Mesenchymal stem cell (in vitro differentiated cells and primary cell): ENCODE data around the gene FRMD4B.
A peak's percentile ranks its signal among the peaks of the same experiment; 100 is the strongest.

Experiments
- DNase-seq: peaks from one replicate; pipeline ENCODE4 v3.0.0-alpha.2; 2013
- H2AFZ ChIP-seq: one replicate; pipeline ENCODE4 v1.6.1; 2013; ENCODE audit warnings: low read depth, mild to moderate bottlenecking, control low read depth, inconsistent platforms, low read length, moderate library complexity
- H2AK5ac ChIP-seq: 2 replicates; pipeline ENCODE4 v1.6.1; 2013; ENCODE audit warnings: low read length, moderate library complexity, mild to moderate bottlenecking, inconsistent platforms; ENCODE audit not compliant: severe bottlenecking
- H2BK120ac ChIP-seq: one replicate; pipeline ENCODE4 v1.6.1; 2013; ENCODE audit warnings: low read depth, mild to moderate bottlenecking, inconsistent platforms, low read length, moderate library complexity
- H2BK12ac ChIP-seq, 2 experiments: one replicate each; pipeline ENCODE4 v1.6.1; 2013; ENCODE audit warnings: inconsistent platforms in 2 of 2, low read length in 2 of 2, mild to moderate bottlenecking in 2 of 2, moderate library complexity in 2 of 2, control low read depth in 1 of 2
- H2BK15ac ChIP-seq: one replicate; pipeline ENCODE4 v1.6.1; 2013; ENCODE audit warnings: mild to moderate bottlenecking, low read depth, inconsistent platforms; ENCODE audit not compliant: poor library complexity, severe bottlenecking
- H2BK5ac ChIP-seq: 2 replicates; pipeline ENCODE4 v1.6.1; 2013; ENCODE audit warnings: low read depth, mild to moderate bottlenecking, low read length, control low read depth, inconsistent platforms; ENCODE audit not compliant: poor library complexity, severe bottlenecking
- H3K14ac ChIP-seq, 2 experiments: one replicate each; pipeline ENCODE4 v1.6.1; 2013; ENCODE audit warnings: inconsistent platforms in 2 of 2, low read length in 2 of 2, control low read depth in 1 of 2, mild to moderate bottlenecking in 1 of 2, moderate library complexity in 1 of 2
- H3K18ac ChIP-seq, 2 experiments: one replicate each; pipeline ENCODE4 v1.6.1; 2013; ENCODE audit warnings: inconsistent platforms in 2 of 2, low read length in 2 of 2, control low read depth in 1 of 2, low read depth in 1 of 2, mild to moderate bottlenecking in 1 of 2
- H3K23ac ChIP-seq, 2 experiments: one replicate each; pipeline ENCODE4 v1.6.1; 2013; ENCODE audit warnings: inconsistent platforms in 2 of 2, low read length in 2 of 2, mild to moderate bottlenecking in 2 of 2, moderate library complexity in 2 of 2, control low read depth in 1 of 2
- H3K27ac ChIP-seq: 2 replicates; pipeline ENCODE4 v1.5.1; 2013; ENCODE audit warnings: mild to moderate bottlenecking, moderate library complexity, low read length, control low read depth, inconsistent platforms; ENCODE audit not compliant: poor library complexity, severe bottlenecking
- H3K27me3 ChIP-seq, 2 experiments: 2 replicates each; pipeline versions ENCODE4 v1.6.1 to v1.7.0; 2013; ENCODE audit warnings: low read length in 2 of 2, mild to moderate bottlenecking in 2 of 2, moderate library complexity in 2 of 2, control low read depth in 1 of 2, inconsistent platforms in 1 of 2; ENCODE audit not compliant: control insufficient read depth in 1 of 2, insufficient read depth in 1 of 2
- H3K36me3 ChIP-seq, 2 experiments: 2 replicates each; pipeline versions ENCODE4 v1.6.1 to v1.7.0; 2013; ENCODE audit warnings: low read length in 2 of 2, control low read depth in 1 of 2, inconsistent platforms in 1 of 2, low read depth in 1 of 2, mild to moderate bottlenecking in 1 of 2; ENCODE audit not compliant: insufficient read depth in 2 of 2, control insufficient read depth in 1 of 2
- H3K4ac ChIP-seq, 2 experiments: one replicate each; pipeline ENCODE4 v1.6.1; 2013; ENCODE audit warnings: inconsistent platforms in 2 of 2, low read length in 2 of 2, mild to moderate bottlenecking in 2 of 2, moderate library complexity in 2 of 2, control low read depth in 1 of 2, low read depth in 1 of 2
- H3K4me1 ChIP-seq: 2 replicates; pipeline ENCODE4 v1.6.1; 2013; ENCODE audit warnings: low read depth, low read length, control low read depth; ENCODE audit not compliant: control insufficient read depth, insufficient read depth
- H3K4me2 ChIP-seq: 2 replicates; pipeline ENCODE4 v1.6.1; 2013; ENCODE audit warnings: low read length, mild to moderate bottlenecking, inconsistent platforms; ENCODE audit not compliant: poor library complexity, severe bottlenecking
- H3K4me3 ChIP-seq, 2 experiments: 2 replicates each; pipeline versions ENCODE4 v1.5.1 to v1.7.0; 2013; ENCODE audit warnings: low read length in 2 of 2, mild to moderate bottlenecking in 2 of 2, control low read depth in 1 of 2, low read depth in 1 of 2; ENCODE audit not compliant: insufficient read depth in 1 of 2
- H3K79me1 ChIP-seq: replicated peaks from 2 replicates; pipeline ENCODE4 v1.6.1; 2013; ENCODE audit warnings: mild to moderate bottlenecking, control low read depth, low read length, inconsistent platforms; ENCODE audit not compliant: poor library complexity, severe bottlenecking
- H3K9ac ChIP-seq: 2 replicates; pipeline ENCODE4 v1.7.0; 2013; ENCODE audit warnings: mild to moderate bottlenecking, low read length, moderate library complexity
- H3K9me3 ChIP-seq: 2 replicates; pipeline ENCODE4 v1.7.0; 2013; ENCODE audit warnings: mild to moderate bottlenecking, low read length; ENCODE audit not compliant: control insufficient read depth
- H4K8ac ChIP-seq: one replicate; pipeline ENCODE4 v1.6.1; 2013; ENCODE audit warnings: inconsistent platforms, mild to moderate bottlenecking, low read length, moderate library complexity
- H4K91ac ChIP-seq: one replicate; pipeline ENCODE4 v1.6.1; 2013; ENCODE audit warnings: mild to moderate bottlenecking, low read length, inconsistent platforms
- WGBS: methylation state at CpG from one replicate; pipeline ENCODE4 v1.1.7; 2013; ENCODE audit warnings: mixed read lengths; 5-methylcytosine and 5-hydroxymethylcytosine counted together

The FRMD4B gene

GRCh38 chr3:69162308-69162980, 223.4 kb downstream of the FRMD4B start:
- H3K18ac ChIP-seq = peak overlapping the region in 1 of 2 experiments; percentile 24
- no peaks in the 10 kb centered on the region for H3K36me3 ChIP-seq
- H2BK5ac ChIP-seq = no peak overlapping the region
- H2BK12ac ChIP-seq = peak overlapping the region in 1 of 2 experiments; percentile 78
- no peak overlapping the region for H4K8ac ChIP-seq
- no peak overlapping the region for H3K14ac ChIP-seq
- no peak overlapping the region for H2AFZ ChIP-seq
- no peak overlapping the region for H3K4me3 ChIP-seq
- no peak overlapping the region for H3K9ac ChIP-seq
- no peaks in the 10 kb centered on the region for H3K9me3 ChIP-seq
- no peaks in the 10 kb centered on the region for H3K27me3 ChIP-seq
- H3K79me1 ChIP-seq = no peaks in the 10 kb centered on the region
- H3K4me2 ChIP-seq = no peak overlapping the region
- H3K23ac ChIP-seq = no peak overlapping the region
- H4K91ac ChIP-seq = no peak overlapping the region
- H2BK15ac ChIP-seq = no peak overlapping the region
- no peak overlapping the region for H3K27ac ChIP-seq
- WGBS = 85% methylated on average over 2 of the region's 2 CpGs
- no peaks in the 10 kb centered on the region for H3K4me1 ChIP-seq
- no peak for DNase-seq
- H3K4ac ChIP-seq = peak overlapping the region in 1 of 2 experiments; percentile 75
- H2AK5ac ChIP-seq = no peak overlapping the region
- peak overlapping the region; percentile 19 for H2BK120ac ChIP-seq

- no peak overlapping the region for H2AFZ ChIP-seq
- no peak overlapping the region for H4K8ac ChIP-seq
- H2BK5ac ChIP-seq = no peak overlapping the region
- no peaks in the 10 kb centered on the region for H3K79me1 ChIP-seq
- H3K18ac ChIP-seq = no peak overlapping the region
- H3K4ac ChIP-seq = no peak overlapping the region
- H3K23ac ChIP-seq = no peak overlapping the region
- H3K4me2 ChIP-seq = no peak overlapping the region
- WGBS = 39% methylated on average over 5 of the region's 5 CpGs
- DNase-seq = peak; percentile 57
- no peaks in the 10 kb centered on the region for H3K4me1 ChIP-seq
- H2BK120ac ChIP-seq = no peak overlapping the region
- no peak overlapping the region for H2AK5ac ChIP-seq
- H4K91ac ChIP-seq = no peak overlapping the region
- no peak overlapping the region for H3K4me3 ChIP-seq
- no peak overlapping the region for H2BK12ac ChIP-seq
- H3K36me3 ChIP-seq = no peaks in the 10 kb centered on the region
- H3K27ac ChIP-seq = no peak overlapping the region
- no peak overlapping the region for H3K9ac ChIP-seq
- H3K9me3 ChIP-seq = no peaks in the 10 kb centered on the region
- no peak overlapping the region for H3K14ac ChIP-seq
- no peak overlapping the region for H2BK15ac ChIP-seq
- H3K27me3 ChIP-seq = peaks cover 0 to 3% of the 10 kb centered on the region in 2 experiments
Observed at GRCh38 chr3:69161587-69162307, 224.1 kb downstream of the FRMD4B start.

- Histone ChIP-seq H2AK5ac (no peak overlapping the region), H2BK5ac (no peak overlapping the region), H3K14ac (no peak overlapping the region), H3K27ac (no peak overlapping the region), H4K91ac (no peak overlapping the region), H3K23ac (no peak overlapping the region), H3K9ac (no peak overlapping the region), H2AFZ (no peak overlapping the region), H3K18ac (no peak overlapping the region), H3K4me1 (no peaks in the 10 kb centered on the region), H3K36me3 (no peaks in the 10 kb centered on the region), H3K79me1 (no peaks in the 10 kb centered on the region), H3K9me3 (no peaks in the 10 kb centered on the region), H3K27me3 (peaks cover 1 to 3% of the 10 kb centered on the region in 2 experiments), H3K4me2 (no peak overlapping the region), H2BK120ac (no peak overlapping the region), H4K8ac (no peak overlapping the region), H3K4me3 (no peak overlapping the region), H2BK15ac (no peak overlapping the region), H2BK12ac (no peak overlapping the region), H3K4ac (no peak overlapping the region)
- DNase-seq = no peak
- WGBS = 80% methylated on average over 1 of the region's 4 CpGs
Observed at GRCh38 chr3:69160525-69160924, 225.4 kb downstream of the FRMD4B start.

- H3K4me3 ChIP-seq = no peak overlapping the region
- H2BK120ac ChIP-seq = no peak overlapping the region
- no peaks in the 10 kb centered on the region for H3K36me3 ChIP-seq
- no peaks in the 10 kb centered on the region for H3K4me1 ChIP-seq
- H4K8ac ChIP-seq = no peak overlapping the region
- no peak overlapping the region for H3K4ac ChIP-seq
- no peak overlapping the region for H2BK5ac ChIP-seq
- H2AK5ac ChIP-seq = no peak overlapping the region
- 100% methylated on average over 2 of the region's 2 CpGs for WGBS
- no peak overlapping the region for H3K4me2 ChIP-seq
- no peak overlapping the region for H3K18ac ChIP-seq
- DNase-seq = no peak
- no peaks in the 10 kb centered on the region for H3K9me3 ChIP-seq
- H3K27ac ChIP-seq = no peak overlapping the region
- H3K27me3 ChIP-seq = peaks cover 3 to 5% of the 10 kb centered on the region in 2 experiments
- no peak overlapping the region for H2AFZ ChIP-seq
- no peak overlapping the region for H2BK15ac ChIP-seq
- H3K79me1 ChIP-seq = no peaks in the 10 kb centered on the region
- no peak overlapping the region for H4K91ac ChIP-seq
- H3K14ac ChIP-seq = no peak overlapping the region
- H3K23ac ChIP-seq = no peak overlapping the region
- no peak overlapping the region for H3K9ac ChIP-seq
- no peak overlapping the region for H2BK12ac ChIP-seq
Observed at GRCh38 chr3:69160107-69160506, 225.8 kb downstream of the FRMD4B start.
